Measurements from ENCODE around the gene PDE2A.
"Not testable (repeated sequence)": the region's sequence is repeated elsewhere in the genome, so short reads cannot be mapped to it uniquely, and the experiment has no call there.

- not testable (repeated sequence) for TF ChIP-seq CTCF (conservative IDR thresholded peaks at IDR 0.05); EZH2 (IDR thresholded peaks at IDR 0.05; ENCODE audit: low read depth)
Measured at GRCh38 chr11:72555014-72555522, 119.2 kb downstream of the PDE2A start.

Data from PC-9 (cell line).